Measurements from ENCODE around the gene UPK3A.

GRCh38 chr22:45306139-45306538 is 21.4 kb downstream of the UPK3A start:
- TF ChIP-seq, protein P1, sequence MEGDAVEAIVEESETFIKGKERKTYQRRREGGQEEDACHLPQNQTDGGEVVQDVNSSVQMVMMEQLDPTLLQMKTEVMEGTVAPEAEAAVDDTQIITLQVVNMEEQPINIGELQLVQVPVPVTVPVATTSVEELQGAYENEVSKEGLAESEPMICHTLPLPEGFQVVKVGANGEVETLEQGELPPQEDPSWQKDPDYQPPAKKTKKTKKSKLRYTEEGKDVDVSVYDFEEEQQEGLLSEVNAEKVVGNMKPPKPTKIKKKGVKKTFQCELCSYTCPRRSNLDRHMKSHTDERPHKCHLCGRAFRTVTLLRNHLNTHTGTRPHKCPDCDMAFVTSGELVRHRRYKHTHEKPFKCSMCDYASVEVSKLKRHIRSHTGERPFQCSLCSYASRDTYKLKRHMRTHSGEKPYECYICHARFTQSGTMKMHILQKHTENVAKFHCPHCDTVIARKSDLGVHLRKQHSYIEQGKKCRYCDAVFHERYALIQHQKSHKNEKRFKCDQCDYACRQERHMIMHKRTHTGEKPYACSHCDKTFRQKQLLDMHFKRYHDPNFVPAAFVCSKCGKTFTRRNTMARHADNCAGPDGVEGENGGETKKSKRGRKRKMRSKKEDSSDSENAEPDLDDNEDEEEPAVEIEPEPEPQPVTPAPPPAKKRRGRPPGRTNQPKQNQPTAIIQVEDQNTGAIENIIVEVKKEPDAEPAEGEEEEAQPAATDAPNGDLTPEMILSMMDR (IDR thresholded peaks at IDR 0.05) = no peak
- no peak for TF ChIP-seq POLR2AphosphoS5 (IDR thresholded peaks at IDR 0.05; ENCODE audit: insufficient read depth in 1 of 2, low read depth in 1 of 2)
- no peak for TF ChIP-seq POLR2A (IDR thresholded peaks at IDR 0.05)
